Epithelial cell of proximal tubule (primary cell): ENCODE results near the gene NECTIN1. TPM values are rescaled to one million over a fixed set of nuclear protein-coding genes. Genes with fewer than 3 reads are reported as not detected.

Experiments
- DNase-seq: peaks from one replicate; pipeline ENCODE4 v3.0.0-alpha.2; 2011; ENCODE audit warnings: low read depth
- H3K4me3 ChIP-seq: 2 replicates; pipeline ENCODE4 v1.5.1; 2011; ENCODE audit warnings: low read depth, mild to moderate bottlenecking, low read length
- total RNA-seq: library from RNA; depleted of rRNA; stranded (reverse); fragments of >200 nt; gene quantifications from 2 replicates; pipeline ENCODE4 v1.2.3, GENCODE V29; 2015
- TF ChIP-seq, protein P1 (sequence below): conservative IDR thresholded peaks from 2 replicates; pipeline ENCODE4 v1.5.1; 2012; ENCODE audit warnings: low read depth, mild to moderate bottlenecking, low read length

NECTIN1 gene
- total RNA-seq, 1 donor from 2014 or later = 4.7 TPM

DNA sequence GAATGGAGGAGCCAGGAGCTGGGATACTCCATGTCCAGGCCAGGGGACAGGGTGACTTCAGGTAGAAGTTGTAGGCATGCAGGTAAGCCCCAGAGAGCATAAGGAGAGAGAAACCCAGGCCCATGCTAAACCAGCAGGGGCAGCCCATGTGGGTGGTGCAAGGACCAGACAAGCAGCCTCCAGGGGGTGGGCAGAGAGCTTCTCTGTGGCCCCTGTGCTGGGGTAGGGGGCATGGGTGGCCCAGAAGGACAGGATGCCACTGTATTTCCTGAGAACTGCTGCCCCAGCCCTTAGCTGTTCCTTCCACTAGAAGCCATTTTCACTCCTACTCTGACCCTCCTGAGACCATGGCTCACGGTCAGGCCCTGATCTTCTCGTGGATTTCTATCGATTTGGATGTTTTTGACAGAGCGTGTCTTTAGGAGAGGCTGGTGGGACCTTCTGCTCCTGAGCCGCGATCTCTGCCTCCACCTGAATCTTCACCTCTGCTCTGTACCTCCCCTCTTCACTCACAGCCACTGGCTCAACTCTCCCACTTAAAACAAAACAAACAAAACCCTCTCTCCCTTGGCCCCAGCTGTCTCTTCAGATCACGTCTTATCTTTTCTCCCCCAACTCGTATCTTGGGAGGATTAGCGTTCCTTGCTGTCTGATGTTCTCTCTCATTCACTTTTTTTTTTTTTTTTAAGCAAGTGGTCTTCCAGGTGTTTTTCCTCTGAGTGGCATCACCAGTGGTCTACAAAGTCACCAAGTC is 112.2 kb downstream of the NECTIN1 start:
- TF ChIP-seq, protein P1, sequence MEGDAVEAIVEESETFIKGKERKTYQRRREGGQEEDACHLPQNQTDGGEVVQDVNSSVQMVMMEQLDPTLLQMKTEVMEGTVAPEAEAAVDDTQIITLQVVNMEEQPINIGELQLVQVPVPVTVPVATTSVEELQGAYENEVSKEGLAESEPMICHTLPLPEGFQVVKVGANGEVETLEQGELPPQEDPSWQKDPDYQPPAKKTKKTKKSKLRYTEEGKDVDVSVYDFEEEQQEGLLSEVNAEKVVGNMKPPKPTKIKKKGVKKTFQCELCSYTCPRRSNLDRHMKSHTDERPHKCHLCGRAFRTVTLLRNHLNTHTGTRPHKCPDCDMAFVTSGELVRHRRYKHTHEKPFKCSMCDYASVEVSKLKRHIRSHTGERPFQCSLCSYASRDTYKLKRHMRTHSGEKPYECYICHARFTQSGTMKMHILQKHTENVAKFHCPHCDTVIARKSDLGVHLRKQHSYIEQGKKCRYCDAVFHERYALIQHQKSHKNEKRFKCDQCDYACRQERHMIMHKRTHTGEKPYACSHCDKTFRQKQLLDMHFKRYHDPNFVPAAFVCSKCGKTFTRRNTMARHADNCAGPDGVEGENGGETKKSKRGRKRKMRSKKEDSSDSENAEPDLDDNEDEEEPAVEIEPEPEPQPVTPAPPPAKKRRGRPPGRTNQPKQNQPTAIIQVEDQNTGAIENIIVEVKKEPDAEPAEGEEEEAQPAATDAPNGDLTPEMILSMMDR = no peak
- no peak for DNase-seq
- H3K4me3 ChIP-seq = no peak overlapping the region

DNA sequence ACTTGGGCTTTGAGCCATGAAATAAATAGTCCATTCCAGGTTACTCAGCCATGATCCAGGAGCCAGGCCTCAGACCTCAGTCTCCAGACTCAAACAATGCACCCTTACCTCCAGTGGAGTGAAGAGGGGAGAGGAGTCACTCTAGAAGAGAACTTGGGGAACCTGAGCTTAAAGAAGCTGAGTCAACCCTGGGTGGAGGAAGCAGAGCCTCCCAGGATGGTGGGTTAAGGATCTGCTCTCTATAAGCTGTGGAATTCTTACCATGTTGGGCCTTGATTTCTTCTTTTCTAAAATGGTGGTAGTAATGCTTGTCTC is 113.2 kb downstream of the NECTIN1 start:
- H3K4me3 ChIP-seq = no peak overlapping the region

DNA sequence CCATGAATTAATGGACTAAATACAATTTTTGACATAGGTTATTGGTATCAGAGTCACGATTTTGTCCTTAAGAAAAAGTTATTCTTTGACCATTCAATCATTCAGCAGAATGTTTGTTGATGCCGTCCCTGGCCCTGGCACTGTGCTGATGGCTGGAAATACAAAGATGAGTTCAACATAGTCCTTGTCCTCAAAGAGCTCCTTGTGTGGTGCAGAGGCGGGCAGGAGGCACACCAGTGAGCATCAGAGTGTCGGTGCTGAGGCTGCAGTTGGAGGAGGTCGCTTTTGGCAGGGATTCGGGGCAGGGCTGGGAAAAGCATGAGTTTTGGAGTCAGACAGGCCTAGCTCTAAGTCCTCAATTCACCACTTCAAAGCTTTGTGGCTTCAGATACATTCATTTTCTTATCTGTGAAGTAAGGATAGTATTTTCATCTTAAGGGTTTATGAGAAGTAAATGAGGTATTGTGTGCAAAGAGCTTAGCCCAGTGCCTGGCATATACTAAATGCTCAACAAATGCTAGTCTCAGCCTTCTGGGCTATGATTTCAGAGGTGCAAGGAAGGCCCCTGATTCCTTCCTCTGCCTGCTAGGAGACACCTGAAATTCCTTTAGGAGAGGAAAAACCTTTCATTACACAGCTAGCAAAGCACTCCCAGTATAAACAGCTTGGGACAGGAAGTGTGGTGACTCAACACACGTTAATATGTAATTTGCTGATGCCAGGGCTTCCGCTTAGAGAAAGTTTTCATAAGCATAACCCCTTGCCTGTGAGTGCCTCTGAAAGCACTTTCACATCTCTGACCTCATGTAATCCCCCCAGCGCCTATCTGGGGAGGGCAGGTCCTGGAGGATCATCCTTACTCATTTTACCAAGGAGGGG is 113.8 kb downstream of the NECTIN1 start:
- no peak overlapping the region for H3K4me3 ChIP-seq
- peak; percentile 95 for DNase-seq
- TF ChIP-seq, protein P1 = no peak

More for the DNA sequence above, 113.2 kb downstream of the NECTIN1 start:
- DNase-seq = no peak
- TF ChIP-seq, protein P1 = no peak

DNA sequence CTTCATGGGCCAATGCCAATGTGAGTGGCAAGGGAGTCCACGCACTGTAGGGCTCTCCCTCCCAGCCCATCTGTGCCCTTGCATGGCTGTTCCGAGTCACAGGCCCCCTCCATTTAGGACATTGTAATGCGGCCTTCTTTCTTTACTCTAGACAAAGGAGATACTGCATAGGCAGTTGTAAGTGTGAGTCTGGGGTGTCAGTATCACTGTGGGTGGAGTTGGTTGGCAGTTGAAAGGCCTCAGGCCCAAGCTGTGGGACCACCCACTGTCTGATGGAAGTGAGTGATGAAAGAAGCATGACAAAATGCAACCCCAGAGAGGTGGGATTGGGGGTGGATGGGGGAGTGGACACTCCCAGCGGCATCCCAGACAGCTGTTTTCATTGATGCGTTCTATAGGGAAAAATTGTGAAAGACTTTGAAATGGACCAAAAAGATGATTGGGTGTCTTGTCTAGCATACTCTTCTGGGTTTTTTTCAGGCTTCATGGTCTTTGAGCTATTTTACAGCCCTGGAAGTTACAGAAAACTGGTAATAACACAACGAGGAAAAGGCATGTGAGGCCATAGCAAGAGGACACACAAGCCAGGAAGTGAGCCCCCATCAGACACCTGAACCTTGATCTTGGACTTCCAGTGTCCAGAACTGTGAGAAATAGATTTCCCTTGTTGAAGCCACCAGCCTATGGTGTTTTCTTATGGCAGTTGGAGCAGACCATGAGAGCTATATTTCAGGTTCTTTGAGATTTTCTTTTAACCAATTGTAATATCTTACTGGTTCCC is 114.6 kb downstream of the NECTIN1 start:
- TF ChIP-seq, protein P1 = no peak
- H3K4me3 ChIP-seq = no peak overlapping the region
- no peak for DNase-seq

DNA sequence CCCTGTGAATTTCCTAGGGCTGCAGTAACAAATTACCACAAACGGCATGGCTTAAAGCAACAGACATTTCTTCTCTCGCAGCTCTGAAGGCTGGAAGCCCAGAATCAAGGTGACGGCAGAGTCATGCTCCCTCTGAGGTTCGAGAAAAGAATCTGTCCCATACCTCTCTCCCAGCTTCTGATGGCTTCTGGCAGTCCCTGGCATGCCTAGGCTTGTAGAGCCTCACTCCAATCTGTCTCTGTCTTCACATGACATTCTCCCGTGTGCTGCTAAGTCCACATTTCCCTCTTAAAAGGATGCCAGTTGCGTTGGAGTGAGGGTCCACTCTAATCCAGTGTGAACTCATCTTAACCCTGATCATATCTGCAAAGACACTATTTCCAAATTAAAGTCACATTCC is 116.2 kb downstream of the NECTIN1 start:
- DNase-seq = no peak
- TF ChIP-seq, protein P1 = no peak
- H3K4me3 ChIP-seq = no peak overlapping the region

DNA sequence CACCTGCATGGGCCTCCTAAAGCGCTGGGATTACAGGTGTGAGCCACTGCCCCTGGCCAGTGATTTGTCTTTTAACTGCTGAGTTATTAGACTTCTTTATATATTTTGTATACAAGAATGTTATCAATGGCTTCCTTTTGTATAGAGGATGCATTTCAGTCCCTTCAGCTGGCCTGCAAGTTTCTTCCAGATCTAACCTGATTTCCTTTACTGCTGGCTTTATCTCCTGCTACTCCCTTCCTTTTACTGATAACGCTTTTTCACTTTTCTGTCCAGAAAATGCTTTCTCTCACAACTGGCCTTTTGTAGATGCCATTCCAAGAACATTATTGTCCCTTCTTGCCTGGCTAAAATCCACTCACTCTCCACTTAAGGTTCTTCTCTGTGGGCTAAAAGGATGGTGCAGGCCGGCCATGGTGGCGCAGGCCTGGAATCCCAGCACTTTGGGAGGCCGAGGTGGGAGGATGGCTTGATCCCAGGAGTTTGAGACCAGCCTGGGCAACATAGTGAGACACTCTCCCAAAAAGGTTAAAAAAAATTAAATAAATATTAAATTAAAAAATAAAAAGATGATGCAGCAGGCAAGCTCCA is 118.1 kb downstream of the NECTIN1 start:
- H3K4me3 ChIP-seq = no peak overlapping the region
- TF ChIP-seq, protein P1 = no peak
- DNase-seq = no peak
